GM21737 (cell line): Measurements from ENCODE around the gene TAF1C.

ENCODE experiments used
- ATAC-seq: cut with Tn5 transposase; IDR thresholded peaks from one replicate; pipeline ENCODE4 v1.9.1; 2021; ENCODE audit warnings: mild to moderate bottlenecking, moderate library complexity; ENCODE audit not compliant: unreplicated experiment

TAF1C gene

GRCh38 chr16:84136331-84137125, 50.3 kb downstream of the TAF1C start:
- ATAC-seq, result no peak

- no peak for ATAC-seq
Observed at GRCh38 chr16:84132527-84133285, 54.2 kb downstream of the TAF1C start.

GRCh38 chr16:84131117-84131516, 55.7 kb downstream of the TAF1C start:
- no peak for ATAC-seq
